ENCODE data around the gene CTCFL.

Gene CTCFL

DNA sequence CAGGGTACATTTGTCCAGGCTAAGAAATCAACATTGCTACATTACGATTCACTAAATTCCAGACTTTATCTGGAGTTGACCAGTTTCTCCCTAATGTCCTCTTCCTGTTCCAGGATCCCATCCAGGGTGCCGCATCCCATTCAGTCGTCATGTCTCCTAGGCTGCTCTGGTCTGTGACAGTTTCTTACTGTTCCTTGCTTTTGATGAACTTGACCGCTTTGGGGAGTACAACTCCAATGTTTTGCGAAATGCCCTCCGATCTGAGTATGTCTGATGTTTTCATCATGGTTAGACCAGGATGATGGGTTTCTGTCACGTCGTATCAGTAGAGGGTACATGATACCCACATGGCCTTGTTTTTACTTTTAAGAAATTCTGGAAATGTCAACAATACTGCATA, 62.2 kb downstream of the CTCFL start:
- no peak for DNase-seq (ENCODE audit: extremely low read depth, low read depth)
- TF ChIP-seq, protein P1, sequence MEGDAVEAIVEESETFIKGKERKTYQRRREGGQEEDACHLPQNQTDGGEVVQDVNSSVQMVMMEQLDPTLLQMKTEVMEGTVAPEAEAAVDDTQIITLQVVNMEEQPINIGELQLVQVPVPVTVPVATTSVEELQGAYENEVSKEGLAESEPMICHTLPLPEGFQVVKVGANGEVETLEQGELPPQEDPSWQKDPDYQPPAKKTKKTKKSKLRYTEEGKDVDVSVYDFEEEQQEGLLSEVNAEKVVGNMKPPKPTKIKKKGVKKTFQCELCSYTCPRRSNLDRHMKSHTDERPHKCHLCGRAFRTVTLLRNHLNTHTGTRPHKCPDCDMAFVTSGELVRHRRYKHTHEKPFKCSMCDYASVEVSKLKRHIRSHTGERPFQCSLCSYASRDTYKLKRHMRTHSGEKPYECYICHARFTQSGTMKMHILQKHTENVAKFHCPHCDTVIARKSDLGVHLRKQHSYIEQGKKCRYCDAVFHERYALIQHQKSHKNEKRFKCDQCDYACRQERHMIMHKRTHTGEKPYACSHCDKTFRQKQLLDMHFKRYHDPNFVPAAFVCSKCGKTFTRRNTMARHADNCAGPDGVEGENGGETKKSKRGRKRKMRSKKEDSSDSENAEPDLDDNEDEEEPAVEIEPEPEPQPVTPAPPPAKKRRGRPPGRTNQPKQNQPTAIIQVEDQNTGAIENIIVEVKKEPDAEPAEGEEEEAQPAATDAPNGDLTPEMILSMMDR (IDR thresholded peaks at IDR 0.05; ENCODE audit: low read depth, low read length), result no peak

DNA sequence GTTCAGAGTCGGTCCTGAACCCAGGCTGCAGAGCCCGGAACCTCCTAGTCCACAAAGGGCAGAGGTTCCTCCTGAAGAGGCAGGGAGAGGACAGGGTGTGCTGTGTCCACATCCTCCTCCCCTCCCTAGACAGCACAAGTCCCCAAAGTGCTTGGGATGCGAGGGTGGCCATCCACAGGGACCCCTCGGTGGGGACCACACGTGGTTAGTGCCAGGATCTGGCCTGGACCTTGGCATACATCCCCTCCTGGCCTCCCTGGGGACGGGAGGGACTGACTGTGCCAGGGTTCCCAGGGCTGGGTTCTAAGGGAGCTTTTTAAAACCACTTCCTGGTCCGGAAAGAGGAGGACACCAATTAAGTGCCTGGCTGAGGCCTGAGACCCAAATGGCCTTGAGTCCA, 63.2 kb downstream of the CTCFL start:
- DNase-seq (ENCODE audit: extremely low read depth, low read depth), result no peak

DNA sequence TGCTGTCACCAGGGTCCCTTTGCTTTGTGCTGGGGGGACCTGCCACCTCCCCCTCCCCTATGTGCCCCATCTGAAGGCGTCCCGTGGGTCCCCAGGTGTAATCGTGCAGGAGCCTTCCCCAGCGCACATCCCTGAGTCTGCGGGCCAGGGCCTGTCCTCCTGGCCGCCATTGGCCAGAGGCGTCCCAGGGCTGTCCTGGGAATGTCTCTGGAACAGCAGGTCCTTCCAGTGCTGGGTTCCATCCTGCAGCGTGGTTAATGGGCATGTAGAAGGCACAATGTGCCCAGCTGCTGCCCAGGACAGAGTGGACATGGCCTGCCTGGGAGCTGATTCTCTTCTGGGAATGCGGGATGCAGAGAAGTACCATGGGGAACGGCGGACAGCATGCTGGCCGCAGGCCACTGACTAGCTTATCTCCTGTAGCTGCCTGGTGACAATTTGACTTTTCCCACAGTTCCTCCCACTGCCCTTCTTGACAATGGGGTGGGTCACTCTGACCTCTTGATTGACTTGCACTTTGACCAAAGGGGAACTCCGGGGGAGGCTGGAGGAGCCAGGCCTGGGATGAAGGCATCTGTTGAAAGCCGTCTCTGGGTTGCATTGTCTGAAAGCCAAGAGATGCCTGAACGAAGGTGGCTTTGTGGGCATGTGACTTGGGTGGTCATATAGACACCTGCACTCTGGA, 64.0 kb downstream of the CTCFL start:
- no peak for DNase-seq (ENCODE audit: extremely low read depth, low read depth)

More for the DNA sequence above, 63.2 kb downstream of the CTCFL start:
- TF ChIP-seq, protein P1 (IDR thresholded peaks at IDR 0.05; ENCODE audit: low read depth, low read length), result no peak

DNA sequence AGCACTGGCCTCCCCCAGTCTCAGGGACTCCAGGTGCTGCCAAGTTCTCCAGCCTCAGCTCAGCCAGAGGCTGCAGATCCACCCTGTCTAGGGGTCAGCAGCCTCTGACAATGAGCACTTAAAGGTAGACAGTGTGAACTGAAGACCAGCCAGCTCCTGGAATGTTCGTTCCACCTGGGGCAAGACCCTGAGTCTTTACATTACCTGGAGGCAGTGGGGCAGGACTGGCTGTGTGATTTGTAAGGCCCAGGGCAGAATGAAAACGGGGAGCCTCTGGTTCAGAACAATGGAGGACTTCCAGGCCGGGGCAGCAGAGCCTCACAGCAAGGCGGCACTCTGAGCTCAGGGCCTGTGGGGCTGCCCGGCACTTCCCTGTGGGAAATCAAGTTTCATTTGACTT, 65.0 kb downstream of the CTCFL start:
- no peak for DNase-seq (ENCODE audit: extremely low read depth, low read depth)
- TF ChIP-seq, protein P1 (IDR thresholded peaks at IDR 0.05; ENCODE audit: low read depth, low read length), result no peak

More for the DNA sequence above, 64.0 kb downstream of the CTCFL start:
- TF ChIP-seq, protein P1 (IDR thresholded peaks at IDR 0.05; ENCODE audit: low read depth, low read length), result no peak

DNA sequence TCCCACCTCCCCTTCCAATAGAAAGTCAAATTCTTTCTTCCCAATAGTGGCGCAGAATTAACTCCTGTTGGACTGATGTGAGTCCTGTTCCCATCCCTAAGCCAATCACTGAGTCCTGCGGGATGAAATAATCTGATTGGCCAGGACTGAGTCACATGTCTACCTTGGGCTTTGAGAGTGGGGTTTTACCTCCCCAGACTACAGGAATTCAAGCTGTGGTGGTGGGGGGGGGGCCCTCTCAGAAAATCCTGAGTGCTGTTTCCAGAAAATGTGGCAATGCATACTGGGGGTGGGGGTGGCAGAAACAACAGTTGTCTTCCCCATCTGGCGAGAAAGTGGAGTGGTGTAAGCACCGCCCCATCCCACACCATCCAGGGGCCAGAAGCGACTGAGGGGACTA, 65.7 kb downstream of the CTCFL start:
- TF ChIP-seq, protein P1 (IDR thresholded peaks at IDR 0.05; ENCODE audit: low read depth, low read length), result no peak
- no peak for DNase-seq (ENCODE audit: extremely low read depth, low read depth)

DNA sequence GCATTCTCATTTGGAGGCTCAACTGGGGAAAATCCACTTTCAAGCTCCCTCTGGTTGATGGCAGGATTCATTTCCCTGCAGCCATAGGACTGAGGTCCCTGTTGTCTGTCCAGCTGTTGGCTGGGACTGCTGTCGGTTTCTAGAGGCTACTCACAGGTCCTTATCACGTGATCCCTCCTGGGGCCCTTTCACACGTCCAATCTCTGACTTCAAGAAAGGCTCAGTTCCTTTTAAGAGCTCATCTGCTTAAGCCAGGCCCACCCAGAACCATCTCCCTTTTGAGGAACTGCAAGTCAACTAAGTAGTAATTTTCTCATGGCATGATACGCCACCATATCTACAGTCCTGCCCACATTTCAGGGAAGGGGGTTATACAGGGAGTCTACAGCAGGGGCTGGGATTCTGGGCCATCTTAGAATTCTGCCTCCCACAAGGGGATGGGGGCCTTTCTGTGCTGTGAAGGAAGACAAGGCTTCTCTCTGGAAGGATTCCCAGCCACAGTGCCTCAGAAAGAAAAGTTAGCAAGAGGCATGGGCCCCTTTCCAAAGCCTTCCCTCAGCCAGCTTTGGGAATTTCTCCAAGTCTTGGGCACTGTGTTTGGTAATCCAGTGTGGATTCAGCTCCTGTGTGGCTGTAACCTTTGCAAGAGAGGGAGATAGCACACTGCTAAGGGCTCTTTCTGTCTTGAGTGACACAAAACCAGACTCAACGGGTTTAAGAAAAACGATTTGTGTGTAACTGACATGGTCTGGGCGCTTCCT, 66.4 kb downstream of the CTCFL start:
- DNase-seq (ENCODE audit: extremely low read depth, low read depth), result no peak
- TF ChIP-seq, protein P1 (IDR thresholded peaks at IDR 0.05; ENCODE audit: low read depth, low read length), result no peak
